ENCODE measurements around the gene PSMD10. TPM values are rescaled to one million over a fixed set of nuclear protein-coding genes. Genes with fewer than 3 reads are reported as not detected.

The PSMD10 gene
- total RNA-seq, 4 donors from 2014 or later = 8.2 to 37.0 (median 29.9) TPM

- TF ChIP-seq POLR2A (IDR thresholded peaks at IDR 0.05) (no peak), POLR2AphosphoS5 (IDR thresholded peaks at IDR 0.05) (no peak), CTCF (IDR thresholded peaks at IDR 0.05) (no peak), EP300 (IDR thresholded peaks at IDR 0.05; ENCODE audit: low read depth) (no peak)
- Histone ChIP-seq H3K4me1 (no peaks in the 10 kb centered on the region), H3K9me3 (no peaks in the 10 kb centered on the region), H3K27ac (no peak overlapping the region), H3K36me3 (no peaks in the 10 kb centered on the region), H3K27me3 (no peaks in the 10 kb centered on the region), H3K4me3 (no peak overlapping the region)
- no peak for DNase-seq
- intact Hi-C loops (cut with DNase I; ENCODE audit: low total_unique reads) = no loop called here
- in situ Hi-C loops (cut with MboI; ENCODE audit: low pct_ligation_motif_present in 1 of 4, low pct_unique_long_range_greater_than_20kb in 1 of 4, low sequenced_read_pairs in 3 of 4) = no loop called here
Observed at GRCh38 chrX:108055546-108055945, 35.8 kb downstream of the PSMD10 start.

GRCh38 chrX:108053218-108053617 lies 38.1 kb downstream of the PSMD10 start:
- no peak overlapping the region for H3K4me3 ChIP-seq
- no peak overlapping the region for H3K27ac ChIP-seq
- intact Hi-C loops (cut with DNase I; ENCODE audit: low total_unique reads) (no loop called here), in situ Hi-C loops (cut with MboI; ENCODE audit: low pct_ligation_motif_present in 1 of 4, low pct_unique_long_range_greater_than_20kb in 1 of 4, low sequenced_read_pairs in 3 of 4) (no loop called here)
- DNase-seq = no peak
- H3K4me1 ChIP-seq = no peaks in the 10 kb centered on the region
- no peaks in the 10 kb centered on the region for H3K9me3 ChIP-seq
- no peaks in the 10 kb centered on the region for H3K36me3 ChIP-seq
- H3K27me3 ChIP-seq = no peaks in the 10 kb centered on the region
- TF ChIP-seq POLR2A (IDR thresholded peaks at IDR 0.05) (no peak), POLR2AphosphoS5 (IDR thresholded peaks at IDR 0.05) (no peak), CTCF (IDR thresholded peaks at IDR 0.05) (no peak), EP300 (IDR thresholded peaks at IDR 0.05; ENCODE audit: low read depth) (no peak)

GRCh38 chrX:108049649-108050048 lies 41.7 kb downstream of the PSMD10 start:
- no peaks in the 10 kb centered on the region for H3K36me3 ChIP-seq
- no peak overlapping the region for H3K27ac ChIP-seq
- TF ChIP-seq EP300 (IDR thresholded peaks at IDR 0.05; ENCODE audit: low read depth) (no peak), POLR2A (IDR thresholded peaks at IDR 0.05) (no peak), POLR2AphosphoS5 (IDR thresholded peaks at IDR 0.05) (no peak), CTCF (IDR thresholded peaks at IDR 0.05) (no peak)
- WGBS, 2 donors (ENCODE audit: low coverage in 1 of 2) = 63% methylated on average over 1 of the region's 1 CpG; no CpG with 5 or more reads in 1 of the 2 donors
- intact Hi-C loops (cut with DNase I; ENCODE audit: low total_unique reads) (no loop called here), in situ Hi-C loops (cut with MboI; ENCODE audit: low pct_ligation_motif_present in 1 of 4, low pct_unique_long_range_greater_than_20kb in 1 of 4, low sequenced_read_pairs in 3 of 4) (no loop called here)
- H3K9me3 ChIP-seq = no peaks in the 10 kb centered on the region
- H3K4me3 ChIP-seq = no peak overlapping the region
- no peak for DNase-seq
- H3K4me1 ChIP-seq = no peaks in the 10 kb centered on the region
- H3K27me3 ChIP-seq = no peaks in the 10 kb centered on the region

- Histone ChIP-seq H3K36me3 (no peaks in the 10 kb centered on the region), H3K27me3 (no peaks in the 10 kb centered on the region), H3K27ac (no peak within 1 kb of the TSS), H3K4me3 (no peak within 1 kb of the TSS), H3K9me3 (no peaks in the 10 kb centered on the region), H3K4me1 (no peaks in the 10 kb centered on the region)
- in situ Hi-C loops (cut with MboI; ENCODE audit: low pct_ligation_motif_present in 1 of 4, low pct_unique_long_range_greater_than_20kb in 1 of 4, low sequenced_read_pairs in 3 of 4) = no loop called here
- intact Hi-C loops (cut with DNase I; ENCODE audit: low total_unique reads) = no loop called here
- no peak for DNase-seq
- WGBS, 2 donors (ENCODE audit: low coverage in 1 of 2) = 73 to 79% methylated on average over 3 to 10 of the region's 10 CpGs
- TF ChIP-seq POLR2AphosphoS5 (IDR thresholded peaks at IDR 0.05) = no peak
- TF ChIP-seq CTCF (IDR thresholded peaks at IDR 0.05) = no peak
- TF ChIP-seq EP300 (IDR thresholded peaks at IDR 0.05; ENCODE audit: low read depth) = no peak
- TF ChIP-seq POLR2A (IDR thresholded peaks at IDR 0.05) = no peak
Observed at GRCh38 chrX:108044554-108045256, 46.6 kb downstream of the PSMD10 start, which contains the start of gene VSIG1. VSIG1 (plus strand) TSS chrX:108045065; CDS start chrX:108045131, 66 bp downstream.
